GM18909 (cell line): ENCODE results near the gene HNRNPA2B1.
"Not testable (repeated sequence)": the region's sequence is repeated elsewhere in the genome, so short reads cannot be mapped to it uniquely, and the experiment has no call there.

Experiments
- ATAC-seq: cut with Tn5 transposase; IDR thresholded peaks from one replicate; pipeline ENCODE4 v1.9.1; 2021; ENCODE audit warnings: mild to moderate bottlenecking; ENCODE audit not compliant: unreplicated experiment, poor library complexity

HNRNPA2B1 gene

DNA sequence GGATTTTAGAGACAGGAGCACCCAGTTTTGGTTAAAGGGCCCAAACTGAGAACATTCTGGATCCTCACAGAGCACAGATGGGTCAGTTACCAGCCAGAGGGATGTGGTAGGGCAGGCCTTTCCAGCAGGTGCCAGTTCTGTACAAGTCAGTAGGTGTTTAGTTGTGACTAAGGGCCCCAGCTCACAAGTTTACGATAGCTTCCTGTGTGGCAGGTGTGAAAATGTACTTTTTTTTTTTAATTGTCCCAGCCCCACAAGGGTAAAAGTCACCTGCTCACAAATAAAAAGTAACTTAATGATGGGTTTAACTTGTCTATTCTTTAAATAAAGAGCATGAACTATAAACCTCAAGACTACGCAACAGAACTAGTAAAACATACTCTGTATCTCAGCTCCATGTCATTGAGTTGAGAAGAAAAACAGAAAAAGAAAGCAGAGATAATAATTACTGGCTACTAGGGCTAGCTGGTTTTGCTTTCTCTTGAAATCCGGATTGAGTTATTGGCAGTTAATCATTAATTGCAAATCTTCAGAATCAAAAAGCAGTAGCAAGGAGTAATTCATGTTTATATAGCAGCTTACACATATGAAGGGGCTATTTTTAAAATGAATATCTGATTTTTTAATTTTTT, 33.1 kb downstream of the HNRNPA2B1 start:
- peak; percentile 89 for ATAC-seq

DNA sequence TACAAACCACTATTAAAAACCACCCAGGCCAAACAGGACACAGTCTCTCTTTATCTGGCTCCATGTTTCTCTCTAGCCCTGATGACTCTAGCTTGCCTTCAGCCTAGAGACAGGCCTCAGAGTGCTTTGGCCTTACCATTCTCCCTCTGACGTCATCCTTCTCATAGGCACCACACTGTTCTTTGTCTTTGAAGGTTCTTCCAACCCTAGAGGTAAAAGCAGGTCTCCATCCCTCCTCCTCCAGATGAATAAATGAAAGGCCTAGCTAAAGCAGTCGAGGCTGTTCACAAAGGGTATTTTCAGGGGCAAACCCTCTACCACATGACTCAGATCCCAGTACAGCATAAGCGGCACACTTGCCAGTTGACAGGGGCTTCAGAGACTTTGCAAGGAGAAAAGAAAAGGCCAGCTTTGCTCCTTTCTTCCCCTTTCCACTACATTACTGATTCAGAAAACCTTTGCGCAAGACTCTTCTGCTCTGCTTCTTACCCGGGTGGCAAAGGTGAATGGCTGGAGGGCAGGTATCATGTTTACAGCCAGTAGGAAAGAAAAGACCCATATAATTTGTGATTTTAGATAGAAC, 33.8 kb downstream of the HNRNPA2B1 start:
- peak; percentile 26 for ATAC-seq

DNA sequence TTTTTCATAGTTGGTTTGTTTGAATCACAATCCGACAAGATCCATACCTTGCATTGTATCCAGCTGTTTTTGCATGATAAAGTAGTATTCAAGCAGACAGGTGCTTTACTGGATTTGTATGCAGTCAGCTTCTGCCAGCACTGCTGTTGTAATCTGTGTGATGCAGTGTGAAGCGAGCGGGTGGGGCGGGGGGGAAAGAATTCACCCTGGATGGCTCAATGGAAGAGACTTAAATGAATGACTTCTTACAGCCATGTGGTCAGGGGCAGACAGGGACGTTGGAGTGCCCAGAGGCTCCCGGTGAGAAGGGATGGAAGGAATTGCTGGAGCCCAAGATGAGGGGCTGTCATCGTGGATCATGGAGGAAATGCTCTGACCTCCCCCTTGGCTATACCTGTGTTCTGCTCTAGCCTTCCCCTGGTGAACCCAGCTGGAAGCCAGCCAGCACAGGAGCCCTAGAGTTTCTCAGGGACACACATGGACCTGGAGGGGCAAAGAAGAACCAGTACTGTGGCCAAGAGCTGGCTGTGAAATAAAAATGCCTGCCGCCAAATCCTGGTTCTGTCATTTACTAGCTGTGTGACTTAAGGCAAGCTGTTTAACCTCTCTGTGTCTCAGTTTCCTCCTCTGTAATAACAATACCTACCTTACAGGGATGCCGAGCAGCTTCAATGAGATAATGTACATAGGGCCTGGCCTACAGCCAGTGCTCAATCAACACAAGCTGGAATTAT, 34.4 kb downstream of the HNRNPA2B1 start:
- ATAC-seq = peak; percentile 11

DNA sequence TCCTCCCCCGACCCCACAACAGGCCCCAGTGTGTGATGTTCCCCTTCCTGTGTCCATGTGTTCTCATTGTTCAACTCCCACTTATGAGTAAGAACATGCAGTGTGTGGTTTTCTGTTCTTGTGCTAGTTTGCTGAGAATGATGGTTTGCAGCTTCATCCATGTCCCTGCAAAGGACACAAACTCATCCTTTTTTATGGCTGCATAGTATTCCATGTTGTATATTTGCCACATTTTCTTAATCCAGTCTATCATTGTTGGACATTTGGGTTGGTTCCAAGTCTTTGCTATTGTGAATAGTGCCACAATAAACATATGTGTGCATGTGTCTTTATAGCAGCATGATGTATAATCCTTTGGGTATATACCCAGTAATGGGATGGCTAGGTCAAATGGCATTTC, 36.7 kb downstream of the HNRNPA2B1 start:
- ATAC-seq = not testable (repeated sequence)

DNA sequence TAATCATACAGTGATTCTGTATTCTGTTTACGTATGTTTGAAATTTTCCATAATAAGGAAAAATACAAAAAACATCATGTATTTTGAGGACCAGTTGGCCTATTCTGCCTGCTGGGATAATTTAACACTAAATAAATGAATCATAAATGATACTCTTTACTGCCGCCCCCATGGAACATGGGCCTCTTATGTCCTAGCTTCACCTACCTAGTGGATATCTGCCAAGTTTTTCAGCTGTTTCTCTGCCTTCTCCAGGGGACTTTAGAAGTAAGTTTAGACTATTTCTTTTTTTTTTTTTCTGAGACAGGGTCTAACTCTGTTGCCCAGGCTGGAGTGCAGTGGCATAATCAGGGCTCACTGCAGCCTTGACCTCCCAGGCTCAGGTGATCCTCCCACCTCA, 38.1 kb downstream of the HNRNPA2B1 start:
- ATAC-seq = no peak

DNA sequence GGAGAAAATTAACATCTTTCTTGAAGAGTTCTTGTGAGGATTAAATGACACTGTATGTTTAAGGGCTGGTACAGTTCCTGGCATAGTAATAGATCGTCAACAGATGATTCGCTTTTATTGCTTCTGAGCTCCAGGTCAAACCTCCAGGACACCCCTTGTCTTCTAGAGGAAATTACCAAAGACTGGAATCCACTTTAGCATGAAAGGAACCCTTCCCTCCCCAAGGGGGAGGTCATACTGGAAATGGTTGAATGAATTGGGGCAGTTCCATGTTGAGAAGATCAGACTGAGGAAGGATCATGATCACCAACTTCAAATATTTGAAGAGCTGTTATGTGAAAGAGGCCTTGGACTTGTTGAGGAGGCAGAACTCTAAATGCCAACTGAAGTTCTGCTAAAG, 39.6 kb downstream of the HNRNPA2B1 start:
- ATAC-seq = no peak

DNA sequence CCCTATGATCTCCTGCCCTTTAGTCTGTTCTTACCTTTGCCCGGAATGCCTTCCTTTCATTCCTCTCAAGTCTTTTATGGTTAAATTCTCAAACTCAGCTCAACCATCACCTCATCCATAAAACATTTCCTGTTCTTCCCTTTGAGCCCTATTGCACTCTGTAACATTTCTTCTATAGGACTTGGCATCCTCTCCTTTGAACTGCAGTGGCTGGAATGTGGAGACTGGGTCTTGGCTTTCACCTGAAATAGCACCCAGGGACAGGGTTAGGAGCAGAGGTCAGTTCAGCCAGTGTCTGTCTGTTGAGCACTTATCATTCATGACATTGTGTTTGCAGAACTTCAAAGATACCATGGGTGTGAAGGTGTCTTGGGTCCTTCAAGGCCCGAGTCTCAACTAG, 41.3 kb downstream of the HNRNPA2B1 start:
- no peak for ATAC-seq

DNA sequence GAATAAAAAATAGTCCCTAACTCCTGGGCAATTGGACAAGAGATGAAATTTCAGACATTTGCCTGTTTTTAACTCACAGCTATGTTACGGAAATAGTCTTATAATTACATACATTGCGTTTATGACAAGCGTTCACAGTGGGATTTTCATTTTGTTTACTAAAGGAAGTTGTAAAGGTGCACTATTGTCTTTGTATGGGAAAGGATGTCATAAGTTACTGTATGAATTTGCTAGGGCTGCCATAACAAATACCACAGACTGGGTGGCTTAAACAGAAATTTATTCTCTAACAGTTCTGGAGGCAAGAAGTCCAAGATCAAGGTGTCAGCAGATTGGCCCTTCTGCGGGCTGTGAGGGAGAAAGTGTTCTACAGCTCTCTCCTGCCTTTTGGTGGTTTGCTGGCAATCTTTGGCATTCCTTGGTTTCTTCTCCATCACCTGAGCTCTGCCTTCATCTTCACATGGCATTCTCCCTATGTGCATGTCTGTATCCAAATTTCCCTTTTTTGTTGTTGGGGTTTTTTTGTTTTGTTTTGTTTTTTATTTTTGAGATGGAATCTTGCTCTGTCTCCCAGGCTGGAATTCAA, 42.9 kb downstream of the HNRNPA2B1 start:
- no peak for ATAC-seq

DNA sequence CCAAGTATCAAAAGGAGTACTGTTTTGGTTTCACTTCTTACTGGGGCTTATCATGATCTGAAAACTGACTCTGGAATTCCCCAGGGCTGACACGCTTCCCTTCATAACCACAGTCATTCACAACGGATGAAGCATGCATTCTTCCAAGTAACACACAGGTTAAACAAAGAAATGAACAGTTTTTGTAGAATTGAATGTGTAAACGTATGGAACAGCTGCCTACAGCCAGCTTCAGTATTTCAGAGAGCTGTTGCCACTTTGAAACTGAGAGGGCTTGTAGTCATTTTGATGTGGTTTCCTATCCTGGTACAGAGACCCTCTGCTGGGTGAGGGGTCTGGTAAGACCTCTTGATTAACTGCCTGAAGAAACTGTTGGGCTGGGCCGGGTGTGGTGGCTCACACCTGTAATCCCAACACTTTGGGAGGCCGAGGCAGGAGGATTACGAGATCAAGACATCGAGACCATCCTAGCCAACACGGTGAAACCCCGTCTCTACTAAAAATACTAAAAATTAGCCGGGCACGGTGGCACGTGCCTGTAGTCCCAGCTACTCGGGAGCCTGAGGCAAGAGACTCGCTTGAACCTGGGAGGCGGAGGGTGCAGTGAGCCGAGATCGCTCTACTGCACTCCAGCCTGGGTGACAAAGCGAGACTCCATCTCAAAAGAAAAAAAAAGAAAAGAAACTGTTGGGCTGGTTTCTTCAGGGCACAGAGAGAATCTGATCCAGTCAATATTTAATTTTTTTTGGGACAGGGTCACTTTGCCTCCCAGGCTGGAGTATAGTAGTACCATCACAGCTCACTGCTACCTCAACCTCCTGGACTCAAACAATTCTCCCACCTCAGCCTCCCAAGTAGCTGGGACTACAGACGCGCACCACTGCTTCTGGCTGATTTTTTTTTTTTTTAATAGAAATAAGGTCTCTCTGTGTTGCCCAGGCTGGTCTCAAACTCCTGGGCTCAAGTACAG, 43.8 kb downstream of the HNRNPA2B1 start:
- peak; percentile 28 for ATAC-seq

DNA sequence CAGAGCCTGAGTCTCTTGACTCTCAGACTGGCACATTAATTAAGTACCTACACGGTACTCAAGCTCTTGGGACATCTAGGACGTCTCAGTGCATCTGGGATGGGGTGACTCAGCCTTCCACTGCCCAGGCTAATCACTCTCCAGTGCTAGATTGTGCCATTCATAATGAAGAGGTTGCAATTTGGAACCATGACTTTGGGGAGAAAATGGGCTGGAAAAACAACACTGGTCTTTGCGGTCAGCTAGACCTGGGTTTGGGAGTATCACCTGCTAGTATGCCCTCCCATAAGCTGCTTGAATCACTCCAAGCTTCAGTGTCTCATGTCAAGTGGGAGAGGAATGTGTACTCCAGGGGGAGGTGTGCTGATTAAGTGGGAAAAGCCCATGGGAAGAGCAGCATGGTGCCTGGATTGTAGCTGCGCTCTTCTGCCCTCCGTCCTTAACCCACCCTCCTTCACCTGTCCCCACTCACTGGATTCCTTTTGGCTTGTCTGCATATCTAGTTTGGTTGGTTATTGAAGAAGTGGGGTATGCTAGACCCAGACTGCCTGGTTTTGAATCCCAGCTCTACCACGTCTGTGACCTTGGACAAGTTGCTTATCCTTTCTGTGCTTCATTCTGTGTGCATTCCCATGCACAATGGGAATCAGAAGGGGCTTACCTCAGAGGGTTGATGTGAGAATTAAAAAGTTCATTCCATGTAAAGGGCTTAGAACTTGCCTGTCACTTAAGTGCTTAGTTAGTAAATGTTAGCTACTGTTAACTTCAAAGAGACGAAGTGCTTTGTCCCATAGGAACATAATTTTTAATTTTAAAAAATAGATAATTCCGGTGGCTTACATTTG, 44.8 kb downstream of the HNRNPA2B1 start:
- no peak for ATAC-seq

DNA sequence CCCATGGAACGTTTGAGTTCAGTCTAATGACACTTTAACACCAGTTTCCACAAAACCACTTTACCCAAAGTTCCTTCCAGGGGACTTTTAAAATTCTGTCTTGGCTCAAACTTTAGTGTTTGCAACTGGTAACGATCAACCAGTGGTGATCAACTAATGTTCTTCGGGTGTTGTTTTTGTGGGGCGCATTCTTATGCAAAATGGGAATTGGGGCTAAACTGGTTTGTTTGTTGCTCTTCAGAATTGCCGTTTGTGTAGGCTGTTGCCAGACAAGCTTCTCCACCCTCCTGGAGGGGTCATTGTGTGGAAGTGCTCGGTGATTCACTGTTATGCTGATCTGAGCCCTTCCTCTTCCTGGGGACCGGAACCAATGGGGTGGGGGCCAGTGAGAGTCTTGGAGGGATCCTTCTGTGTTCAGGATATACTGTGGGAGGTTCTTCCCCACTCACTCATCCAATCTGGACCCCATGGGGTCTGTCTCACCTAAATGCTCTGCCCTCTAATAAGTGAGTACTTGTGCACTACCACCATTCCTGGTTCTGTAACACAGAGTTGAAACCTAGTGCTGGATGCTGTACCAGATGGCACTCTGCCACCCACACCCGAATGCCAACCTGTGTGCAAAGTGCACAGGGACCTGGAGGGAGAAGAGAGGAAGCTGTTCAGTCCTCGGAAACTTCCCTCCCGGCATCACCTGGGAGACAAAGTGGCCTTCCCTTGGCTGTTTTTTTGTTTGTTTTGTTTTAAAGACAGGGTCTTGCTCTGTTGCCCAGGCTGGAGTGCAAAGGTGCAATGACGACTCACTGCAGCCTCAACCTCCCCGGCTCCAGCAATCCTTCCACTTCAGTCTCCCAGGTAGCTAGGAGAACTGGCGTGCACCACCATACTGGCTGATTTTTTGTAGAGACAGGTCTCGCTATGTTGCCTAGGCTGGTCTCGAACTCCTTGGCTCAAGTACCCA, 46.4 kb downstream of the HNRNPA2B1 start:
- ATAC-seq = no peak

DNA sequence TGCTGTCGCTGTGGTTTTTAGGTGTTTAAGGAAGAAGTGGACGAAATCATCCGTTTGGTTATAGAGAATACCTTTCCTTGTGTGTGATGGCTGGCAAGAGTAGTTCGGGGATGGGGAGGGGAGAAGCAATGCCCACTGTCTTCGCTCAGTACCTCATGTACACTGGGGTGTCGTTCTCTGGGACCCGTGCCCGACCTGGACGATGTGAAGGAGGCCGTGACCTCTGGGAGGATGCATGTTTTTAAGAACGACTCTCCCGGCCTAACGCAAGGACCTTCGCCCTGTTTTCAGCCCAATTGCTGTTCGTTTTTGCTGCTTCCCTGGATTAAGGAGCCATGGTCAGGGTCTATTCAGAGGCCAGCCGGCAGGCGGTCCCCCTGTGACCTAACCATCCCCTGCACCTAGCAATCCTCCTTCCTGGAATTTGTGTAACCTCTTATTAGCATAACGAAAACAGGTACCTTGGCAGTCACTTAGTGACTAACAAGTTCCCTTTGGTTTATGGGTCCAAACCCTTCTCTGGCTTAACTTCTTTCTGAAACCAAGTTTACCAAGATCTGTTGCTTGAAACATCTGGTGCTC, 47.2 kb downstream of the HNRNPA2B1 start:
- no peak for ATAC-seq

DNA sequence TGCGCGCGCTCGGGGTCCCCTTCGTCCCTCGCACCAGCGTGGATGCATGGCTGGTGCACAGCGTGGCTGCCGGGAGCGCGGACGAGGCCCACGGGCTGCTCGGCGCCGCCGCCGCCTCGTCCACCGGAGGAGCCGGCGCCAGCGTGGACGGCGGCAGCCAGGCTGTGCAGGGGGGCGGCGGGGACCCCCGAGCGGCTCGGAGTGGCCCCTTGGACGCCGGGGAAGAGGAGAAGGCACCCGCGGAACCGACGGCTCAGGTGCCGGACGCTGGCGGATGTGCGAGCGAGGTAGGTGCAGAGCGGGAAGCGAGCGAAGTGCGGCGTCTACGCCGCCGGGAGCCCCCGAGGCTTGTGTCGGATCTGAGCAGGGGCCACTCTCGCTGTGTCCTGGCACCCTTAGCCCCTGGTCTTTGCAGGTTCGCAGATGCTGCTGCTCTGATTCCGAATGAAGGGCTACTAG, 47.7 kb downstream of the HNRNPA2B1 start:
- peak; percentile 29 for ATAC-seq

DNA sequence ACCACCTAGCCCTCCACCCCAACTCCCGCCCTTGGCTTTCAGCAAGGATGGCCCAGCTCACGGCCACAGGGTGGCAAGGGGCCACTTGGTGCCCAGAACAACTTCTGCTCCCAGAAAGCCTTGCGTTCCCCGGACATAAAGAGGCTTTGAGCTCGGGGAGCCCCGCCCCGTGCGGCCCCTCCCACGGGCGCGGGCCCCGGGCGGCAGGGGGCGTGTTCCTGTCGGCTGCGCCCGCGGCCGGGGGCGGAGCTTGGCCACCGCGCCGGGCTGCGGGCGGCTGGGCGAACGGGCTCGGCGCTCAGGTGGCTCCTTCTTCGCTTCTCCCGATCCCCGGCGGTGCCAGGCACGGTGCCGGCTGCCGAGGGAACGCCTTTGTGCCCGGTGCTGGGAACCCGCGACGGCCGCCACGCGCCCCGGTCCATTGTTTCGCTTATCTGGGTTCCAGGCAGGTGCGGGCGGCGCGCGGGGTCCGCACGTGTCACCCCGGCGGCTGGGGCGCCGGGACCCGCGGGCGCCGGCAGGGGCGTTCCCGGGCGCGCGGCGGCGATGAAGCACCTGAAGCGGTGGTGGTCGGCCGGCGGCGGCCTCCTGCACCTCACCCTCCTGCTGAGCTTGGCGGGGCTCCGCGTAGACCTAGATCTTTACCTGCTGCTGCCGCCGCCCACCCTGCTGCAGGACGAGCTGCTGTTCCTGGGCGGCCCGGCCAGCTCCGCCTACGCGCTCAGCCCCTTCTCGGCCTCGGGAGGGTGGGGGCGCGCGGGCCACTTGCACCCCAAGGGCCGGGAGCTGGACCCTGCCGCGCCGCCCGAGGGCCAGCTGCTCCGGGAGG, 48.4 kb downstream of the HNRNPA2B1 start, which contains the start of gene NFE2L3:
TSS of gene NFE2L3 (plus strand) at position 246 of the 829 bp plus-strand sequence. CDS start at position 547, 301 bp downstream.
- ATAC-seq = peak; percentile 73

DNA sequence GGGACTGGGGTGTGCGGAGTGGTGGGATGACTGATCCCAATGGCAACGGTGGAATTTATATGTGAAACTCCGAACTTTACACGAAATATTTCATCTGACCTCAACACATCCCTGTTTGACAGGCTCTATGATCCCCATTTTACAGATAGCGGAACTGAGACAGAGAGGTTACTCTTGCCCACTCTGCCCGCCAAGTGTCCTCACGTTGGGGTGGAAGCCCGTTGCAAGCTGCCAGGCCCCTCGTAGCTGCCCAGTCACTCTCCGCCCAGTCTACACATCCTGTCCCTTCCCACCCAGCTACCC, 48.9 kb downstream of the HNRNPA2B1 start:
- ATAC-seq = no peak

DNA sequence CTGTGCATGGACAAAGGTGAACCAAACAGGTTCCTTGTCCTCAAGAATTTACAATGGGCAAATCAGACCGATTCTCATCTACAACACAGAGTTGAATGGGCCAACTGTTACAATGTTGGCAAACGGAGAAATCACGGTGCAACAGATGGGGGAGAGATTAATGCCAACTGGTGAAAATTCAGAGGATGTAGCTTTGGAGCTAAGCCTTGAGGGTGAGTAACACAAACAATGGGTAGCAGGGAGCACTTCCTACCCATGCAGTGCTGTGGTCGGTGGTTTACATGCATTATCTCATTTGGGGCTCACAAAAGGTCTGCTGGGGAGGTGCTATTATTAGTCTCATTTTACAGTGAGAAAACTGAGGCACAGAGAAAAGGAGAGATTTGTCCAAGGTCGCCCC, 49.5 kb downstream of the HNRNPA2B1 start:
- ATAC-seq = no peak

DNA sequence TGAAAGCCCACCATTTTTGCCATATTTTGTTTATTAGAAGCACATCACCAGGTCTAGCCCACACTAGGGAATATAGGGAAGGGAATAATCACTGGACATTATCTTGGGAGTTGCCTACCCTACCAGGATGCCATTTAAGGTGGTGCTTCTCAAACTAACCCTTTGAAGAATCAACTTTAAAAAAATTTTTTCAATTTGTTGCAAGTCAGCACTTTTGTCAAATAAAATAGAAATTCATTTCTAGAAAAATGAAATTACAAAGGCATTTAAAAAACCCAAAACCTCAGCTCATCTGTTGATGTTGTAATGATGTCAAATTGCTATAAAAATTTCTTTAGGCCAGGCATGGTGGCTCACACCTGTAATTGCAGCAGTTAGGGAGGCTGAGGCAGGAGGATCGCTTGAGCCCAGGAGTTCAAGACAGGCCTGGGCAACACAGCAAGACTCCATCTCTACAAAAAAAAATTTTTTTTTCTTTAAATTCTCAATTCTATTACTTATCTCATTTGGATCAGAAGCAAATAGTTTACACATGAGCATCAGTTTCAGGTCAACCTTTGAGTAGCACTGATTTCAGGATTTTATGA, 51.1 kb downstream of the HNRNPA2B1 start:
- no peak for ATAC-seq
